Activated naive CD4-positive, alpha-beta T cell treated with Interleukin-2 at 50 U/mL for 16 hours (primary cell): ENCODE data around the gene SPAG17.
A peak's percentile ranks its signal among the peaks of the same experiment; 100 is the strongest.

ENCODE experiments used
- DNase-seq: peaks from one replicate; pipeline ENCODE4 v3.0.0-alpha.2; 2020

The SPAG17 gene

DNA sequence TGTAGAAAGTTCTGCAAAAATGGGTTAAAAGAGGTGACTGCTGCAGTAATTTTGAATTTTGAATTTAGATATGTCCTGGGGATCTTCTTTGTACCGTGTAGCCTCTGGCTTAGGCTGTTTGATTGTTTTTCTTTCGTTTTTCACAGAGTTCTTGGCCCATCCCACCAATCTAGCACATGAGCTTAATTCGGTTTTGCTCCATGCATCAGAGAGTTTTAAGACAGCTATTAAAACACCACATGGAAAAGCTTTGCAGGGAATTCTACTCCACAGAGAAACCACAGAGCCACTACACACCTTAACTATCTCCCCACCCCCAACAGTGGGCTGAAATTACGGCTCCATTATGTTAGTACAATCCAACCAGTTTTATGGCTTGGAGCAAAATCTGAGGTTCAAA lies 25.5 kb downstream of the SPAG17 start:
- no peak for DNase-seq

DNA sequence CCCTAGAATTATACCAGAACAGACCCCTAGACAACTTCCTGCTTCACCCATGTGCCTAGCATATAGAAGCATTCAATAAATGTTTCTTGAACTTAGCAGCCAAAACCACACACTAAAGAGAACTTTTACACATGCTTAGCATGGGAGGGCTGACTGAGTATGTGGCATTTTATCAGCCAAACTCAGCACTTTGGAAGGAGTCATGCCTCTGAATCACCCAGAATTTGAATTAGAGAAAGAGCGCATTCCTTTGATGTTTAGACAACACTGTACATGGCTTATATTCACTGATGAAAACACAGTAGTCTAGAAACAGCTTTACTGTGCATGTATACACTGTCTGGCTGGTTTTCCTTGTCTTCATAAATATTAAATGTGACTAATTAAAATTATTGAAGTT lies 26.1 kb downstream of the SPAG17 start:
- no peak for DNase-seq

DNA sequence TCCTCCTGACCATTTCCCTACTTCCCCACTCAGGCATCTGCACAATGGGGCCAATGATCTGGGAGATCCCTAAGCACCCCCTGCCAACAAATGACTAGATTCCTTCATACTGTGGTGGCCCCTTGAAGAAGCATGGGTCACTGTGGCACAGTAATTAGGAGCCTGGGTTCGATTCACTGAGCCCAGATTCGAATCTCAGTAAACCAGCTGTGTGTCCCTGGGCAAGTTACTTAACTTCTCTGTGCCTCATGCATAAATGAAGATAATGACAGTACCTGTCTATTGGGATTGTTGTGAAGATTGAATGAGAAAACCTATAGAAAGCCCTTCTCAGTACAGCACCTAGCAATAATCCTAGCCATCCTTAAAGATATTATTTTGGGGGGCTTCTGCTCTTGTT lies 27.5 kb downstream of the SPAG17 start:
- no peak for DNase-seq

DNA sequence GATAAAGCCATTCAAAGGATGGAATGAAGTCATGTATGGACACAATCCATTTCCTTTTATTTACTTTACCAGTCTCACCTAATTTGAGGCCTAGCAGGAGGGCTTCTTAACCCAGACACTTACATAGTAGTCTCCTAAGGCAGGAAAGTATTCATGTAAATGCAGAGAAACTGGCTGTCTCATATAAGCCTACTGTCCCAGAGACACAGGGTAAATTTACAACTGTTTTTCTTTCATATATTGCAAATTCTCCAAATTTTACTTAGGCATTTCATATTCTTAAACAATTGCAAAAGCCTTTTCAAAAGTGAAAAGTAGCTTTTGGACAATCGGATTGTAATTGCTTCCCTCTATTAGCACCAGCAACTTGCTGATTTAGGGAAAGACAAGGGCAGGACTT lies 29.9 kb downstream of the SPAG17 start:
- DNase-seq, result no peak

DNA sequence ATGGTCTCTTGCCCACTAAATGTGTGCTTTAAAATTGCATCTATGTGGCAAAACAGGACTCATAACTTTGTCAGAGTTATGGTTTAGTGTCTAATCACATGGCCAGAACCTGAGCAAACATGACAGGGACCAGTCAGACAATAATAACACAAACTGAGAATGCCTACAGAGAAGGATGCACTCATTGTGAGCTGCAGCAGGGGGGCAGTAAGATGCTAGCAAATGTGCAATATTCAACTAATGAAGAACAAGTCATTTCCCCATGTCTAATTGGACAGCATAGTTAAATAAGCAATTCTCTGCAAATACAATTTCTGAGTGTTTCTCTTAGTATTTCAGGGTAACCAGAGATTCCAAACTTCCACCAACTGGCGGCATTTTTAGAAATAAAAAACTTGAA lies 30.8 kb downstream of the SPAG17 start:
- no peak for DNase-seq

DNA sequence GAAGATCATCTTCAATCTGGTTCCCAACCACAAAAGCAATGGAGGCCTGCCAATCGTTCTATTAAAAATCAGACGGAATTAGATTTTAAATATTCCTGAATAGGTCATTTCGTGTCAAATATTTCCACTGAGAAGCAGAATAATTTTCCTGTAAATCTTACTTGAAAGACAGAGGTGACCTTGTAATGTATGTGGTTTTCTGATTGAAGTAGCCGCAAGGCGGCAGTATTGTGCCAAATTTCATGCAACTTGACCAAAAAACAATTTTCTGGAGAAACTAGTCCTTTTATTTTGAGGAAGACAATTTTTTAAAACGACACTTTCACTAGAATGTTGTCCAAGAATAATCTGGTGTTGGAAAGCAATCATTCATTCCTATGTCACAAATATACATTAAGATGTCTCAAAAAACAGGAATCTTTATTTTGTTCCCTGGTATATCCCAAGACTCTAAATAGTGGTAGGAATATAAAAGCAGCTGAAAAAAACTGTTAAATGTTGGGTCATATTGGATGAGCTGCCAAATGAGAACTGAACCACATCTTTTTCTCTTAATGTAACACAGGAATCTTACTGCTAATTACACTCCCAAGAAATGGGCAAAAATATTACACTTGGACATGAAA lies 33.6 kb downstream of the SPAG17 start:
- peak; percentile 6 for DNase-seq

DNA sequence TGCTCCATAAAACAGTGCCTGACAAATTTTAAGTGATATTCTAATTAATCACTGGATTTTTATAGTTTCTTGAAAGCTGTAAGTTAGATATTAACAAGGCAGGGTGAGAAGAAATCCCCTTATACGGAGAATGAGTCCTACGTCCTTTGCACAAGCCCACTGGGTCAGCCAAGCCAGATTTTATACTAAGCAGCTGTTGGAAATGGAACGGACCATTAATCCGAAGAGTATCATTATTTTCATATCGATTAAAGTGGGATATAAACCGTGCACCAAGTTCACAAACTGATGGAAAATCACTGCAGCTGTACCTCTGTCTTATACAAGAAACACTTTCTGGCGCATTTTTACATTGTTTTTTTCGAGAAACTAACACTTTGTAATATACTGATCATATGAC lies 35.2 kb downstream of the SPAG17 start:
- DNase-seq, result no peak

DNA sequence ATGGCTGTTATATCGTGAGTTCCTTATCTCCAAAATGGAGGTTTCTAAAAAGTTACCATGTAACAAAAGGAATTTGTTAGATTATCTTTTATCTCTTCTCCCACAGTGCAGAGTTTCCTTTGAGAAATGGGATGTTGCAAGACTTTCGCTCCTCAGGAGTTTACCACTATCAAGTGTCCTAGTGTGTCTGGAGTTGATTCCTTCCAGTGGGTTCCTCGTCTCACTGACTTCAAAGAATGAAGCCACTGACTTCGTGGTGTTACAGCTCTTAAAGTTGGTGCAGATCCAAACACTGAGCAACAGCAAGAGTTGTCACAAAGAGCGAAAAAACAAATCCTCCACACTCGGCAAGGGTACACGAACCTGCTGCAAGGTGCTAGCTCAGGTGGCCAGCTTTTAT lies 37.0 kb downstream of the SPAG17 start:
- no peak for DNase-seq

DNA sequence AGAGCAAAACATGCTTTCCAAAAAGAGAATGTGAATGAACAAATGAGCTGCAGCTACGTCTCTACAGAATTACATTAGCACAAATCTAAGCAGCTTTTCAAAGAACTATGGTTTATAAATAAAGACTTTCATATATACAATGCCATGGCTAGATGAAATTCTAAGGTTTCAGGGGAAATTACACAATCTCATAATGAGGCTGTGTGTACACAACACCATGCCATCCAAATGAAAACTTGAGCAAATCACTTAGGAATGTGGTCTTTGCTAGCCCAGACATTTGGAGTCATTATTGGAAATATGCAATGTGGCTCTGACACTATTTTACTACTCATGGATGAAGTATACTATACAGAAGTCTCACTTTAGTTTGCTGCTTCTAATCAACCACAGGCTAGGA lies 37.5 kb downstream of the SPAG17 start:
- no peak for DNase-seq

DNA sequence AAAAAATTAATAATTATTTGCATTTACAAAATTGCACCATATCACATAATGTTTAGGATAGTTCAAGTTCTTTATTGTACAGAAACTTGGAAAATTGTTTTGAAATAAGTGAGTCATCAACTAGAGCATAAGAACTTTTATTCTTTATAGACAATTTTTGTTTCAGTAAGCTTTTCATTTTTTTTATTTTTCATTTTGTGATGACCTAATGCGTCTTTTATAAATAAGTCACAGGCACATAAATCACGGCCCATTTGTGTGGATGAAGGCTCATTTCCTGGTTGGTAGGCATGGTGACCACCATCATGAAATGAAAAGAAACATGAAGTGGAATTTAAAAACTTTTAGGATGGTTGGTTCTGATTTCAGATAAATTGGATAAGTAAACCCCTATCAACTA lies 39.3 kb downstream of the SPAG17 start:
- DNase-seq, result no peak

DNA sequence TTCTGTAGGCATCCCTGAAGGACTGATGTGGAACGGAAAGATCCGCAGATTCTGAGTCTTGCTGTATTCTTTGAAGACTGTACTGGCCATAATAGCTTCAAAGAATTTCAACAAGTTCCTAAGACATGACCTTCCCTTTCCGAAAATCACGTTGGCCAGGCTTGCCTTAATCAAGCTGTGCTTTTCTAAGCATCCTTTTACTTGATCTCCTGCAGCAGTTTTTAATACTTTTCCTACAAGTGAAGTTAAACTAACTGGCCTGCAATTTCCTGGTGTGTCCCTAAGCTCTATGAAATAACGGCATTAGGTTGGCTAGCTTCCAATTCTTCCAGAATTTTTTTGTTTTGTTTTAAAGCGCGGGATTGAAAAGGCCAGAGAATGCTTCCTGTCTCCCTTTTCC lies 40.3 kb downstream of the SPAG17 start:
- no peak for DNase-seq

DNA sequence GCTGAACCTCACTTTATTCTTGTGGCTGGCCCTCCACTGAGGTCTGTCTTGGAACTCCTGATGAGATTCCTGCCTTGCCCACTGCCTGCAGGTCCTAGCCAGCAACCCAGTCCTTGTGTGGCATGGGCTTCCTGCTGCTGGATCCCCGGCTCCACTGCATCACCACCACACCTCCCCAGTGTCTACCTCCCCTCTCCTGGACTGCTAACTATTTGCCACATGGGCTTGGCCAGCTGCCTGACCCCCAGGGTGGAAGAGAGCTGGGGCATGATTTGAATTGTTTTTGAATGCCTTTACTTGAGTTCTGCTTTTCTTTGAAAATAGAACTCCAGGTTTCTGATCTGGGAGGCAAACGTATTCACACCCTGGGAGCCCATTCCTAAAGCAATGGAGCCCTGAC lies 41.2 kb downstream of the SPAG17 start:
- no peak for DNase-seq

DNA sequence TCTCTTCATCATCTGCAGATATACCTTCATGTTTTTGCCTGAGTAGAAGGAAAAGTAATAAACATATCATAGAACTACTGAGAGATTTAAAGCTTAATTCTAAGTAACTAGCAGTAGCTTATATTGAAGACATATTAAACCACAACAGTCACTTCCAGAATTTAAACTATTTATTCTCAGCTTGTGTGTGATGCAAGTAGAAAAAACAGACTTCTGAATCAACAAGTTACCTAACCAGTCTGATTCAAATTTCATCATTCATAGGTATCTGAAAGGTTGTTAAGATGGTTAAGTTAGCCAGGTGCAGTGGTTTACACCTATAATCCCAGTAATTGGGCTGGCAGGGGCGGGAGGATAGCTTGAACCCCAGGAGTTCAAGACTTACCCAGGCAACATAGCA lies 41.9 kb downstream of the SPAG17 start:
- no peak for DNase-seq

DNA sequence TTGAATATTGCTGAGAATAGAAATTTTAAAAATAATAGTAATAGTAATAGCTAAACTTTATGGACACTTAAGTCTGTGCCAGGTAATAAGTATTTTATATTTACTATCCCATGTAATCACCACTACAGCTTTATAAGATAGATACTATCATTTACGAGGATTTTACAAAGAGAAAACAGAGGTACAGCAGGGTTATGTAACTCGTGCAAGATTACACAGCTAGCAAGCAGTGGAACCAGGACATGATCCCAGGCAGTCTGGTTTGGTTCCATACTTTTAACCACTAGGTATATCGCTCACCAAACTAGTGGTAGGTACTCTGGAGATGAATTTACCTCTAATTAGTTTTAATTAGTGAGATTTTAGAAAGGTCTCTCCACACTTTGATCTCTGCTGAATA lies 42.5 kb downstream of the SPAG17 start:
- no peak for DNase-seq

DNA sequence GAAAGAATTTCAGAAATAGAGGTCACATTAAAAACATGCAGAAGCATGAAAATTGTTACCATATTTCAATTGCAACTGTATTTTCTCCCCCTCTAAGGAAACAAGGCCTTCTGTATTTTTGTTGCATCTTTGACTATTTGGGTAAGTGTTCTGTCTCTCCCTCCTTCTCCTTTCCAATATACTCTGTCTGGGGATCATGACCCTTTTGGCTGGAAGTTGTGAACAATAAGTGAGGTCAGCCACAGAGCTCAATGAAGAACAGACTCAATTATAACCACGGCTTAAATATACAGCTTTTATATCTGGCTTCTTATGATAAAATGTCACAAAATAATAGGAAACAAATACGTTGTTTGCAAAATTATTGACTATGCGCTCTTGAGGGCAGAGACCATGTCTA lies 47.1 kb downstream of the SPAG17 start:
- no peak for DNase-seq

DNA sequence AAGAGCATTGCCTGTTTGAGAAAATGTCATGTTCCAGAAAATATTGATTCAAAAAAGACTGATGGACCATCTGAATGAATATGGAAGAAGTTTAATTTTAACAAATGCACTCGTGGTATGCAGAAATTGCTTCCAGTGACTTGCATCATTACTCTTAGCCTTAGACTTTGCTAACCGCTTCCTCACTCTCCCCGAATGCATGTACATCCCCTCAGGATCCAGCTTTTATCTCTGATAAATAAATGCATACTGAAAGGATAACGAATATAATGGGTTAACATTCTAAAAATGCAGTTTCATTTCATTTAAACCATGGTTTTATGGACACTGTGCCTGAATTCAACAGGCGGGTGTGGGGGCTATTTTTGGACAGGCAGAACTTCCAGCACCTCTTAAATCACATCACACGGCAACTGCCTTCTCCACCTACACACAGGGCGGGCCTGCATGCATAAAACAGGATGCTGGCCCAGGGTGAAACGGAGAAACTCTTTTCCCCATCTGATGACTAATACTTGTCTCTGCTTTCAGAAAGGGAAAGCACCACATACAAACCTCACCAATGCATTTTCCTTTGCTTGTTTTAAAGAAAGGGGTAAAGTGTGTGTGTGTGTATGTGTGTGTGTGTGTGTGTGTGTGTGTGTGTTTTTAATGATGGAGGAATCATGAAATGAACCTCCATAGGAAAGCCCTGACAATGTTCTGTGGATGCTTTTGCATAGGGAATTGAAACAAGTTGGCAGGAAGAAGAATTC lies 48.7 kb downstream of the SPAG17 start:
- peak; percentile 5 for DNase-seq

DNA sequence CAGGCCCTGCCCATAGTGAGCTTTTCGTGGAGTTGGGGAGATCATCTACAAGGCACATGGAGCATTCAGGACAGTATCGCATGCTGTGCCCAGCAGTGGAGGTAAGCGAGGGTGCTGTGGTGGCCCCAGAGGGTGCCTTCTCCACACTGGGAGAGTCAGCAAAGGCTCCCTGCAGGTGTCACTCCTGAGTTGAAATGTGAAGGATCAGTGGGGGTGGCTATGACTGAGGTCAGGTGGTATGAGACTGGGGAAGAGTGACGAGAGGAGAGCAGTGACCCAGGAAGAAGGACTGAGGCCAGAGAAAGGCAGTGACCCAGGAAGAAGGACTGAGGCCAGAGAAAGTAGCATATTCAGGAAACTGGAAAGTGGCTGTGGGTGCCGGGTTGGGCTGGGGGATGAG lies 53.0 kb downstream of the SPAG17 start:
- DNase-seq, result no peak

DNA sequence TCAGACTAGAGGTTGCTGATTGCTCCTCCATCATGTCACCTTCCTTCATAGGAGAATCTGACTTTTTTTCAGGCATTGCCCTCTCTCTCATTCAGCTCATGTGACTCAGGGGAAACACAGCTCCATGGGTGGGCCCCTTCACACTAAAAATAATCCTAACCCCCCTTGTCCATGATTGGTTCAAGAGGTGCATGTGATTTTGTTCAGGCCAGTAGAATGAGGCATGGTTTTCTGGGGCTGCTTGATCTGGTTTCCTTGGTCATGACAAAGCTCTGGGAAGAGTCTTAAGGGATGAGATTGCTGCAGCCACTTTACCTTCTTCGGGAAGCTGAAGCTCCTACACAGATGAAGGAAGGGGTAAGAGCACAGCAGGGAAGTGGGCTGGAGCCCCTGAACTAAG lies 56.3 kb downstream of the SPAG17 start:
- no peak for DNase-seq

DNA sequence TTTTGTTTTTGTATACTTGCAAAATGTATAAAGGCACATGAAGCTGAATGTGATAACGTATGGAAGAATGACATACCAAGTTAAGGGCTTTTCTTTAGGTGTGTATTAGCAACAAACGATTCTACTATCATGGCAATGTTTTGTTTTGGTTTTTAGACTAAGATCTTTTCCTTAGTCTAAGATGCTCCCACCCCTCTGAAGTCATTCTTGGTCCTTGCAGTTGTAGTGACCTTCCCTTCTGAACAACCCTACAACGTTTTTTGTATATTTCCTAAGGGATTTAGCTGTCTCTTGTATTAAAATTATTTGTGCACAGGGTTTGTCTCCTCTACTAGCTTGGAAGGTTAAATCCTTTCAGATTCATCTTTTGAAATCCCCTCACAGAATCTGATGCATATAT lies 61.0 kb downstream of the SPAG17 start:
- no peak for DNase-seq

DNA sequence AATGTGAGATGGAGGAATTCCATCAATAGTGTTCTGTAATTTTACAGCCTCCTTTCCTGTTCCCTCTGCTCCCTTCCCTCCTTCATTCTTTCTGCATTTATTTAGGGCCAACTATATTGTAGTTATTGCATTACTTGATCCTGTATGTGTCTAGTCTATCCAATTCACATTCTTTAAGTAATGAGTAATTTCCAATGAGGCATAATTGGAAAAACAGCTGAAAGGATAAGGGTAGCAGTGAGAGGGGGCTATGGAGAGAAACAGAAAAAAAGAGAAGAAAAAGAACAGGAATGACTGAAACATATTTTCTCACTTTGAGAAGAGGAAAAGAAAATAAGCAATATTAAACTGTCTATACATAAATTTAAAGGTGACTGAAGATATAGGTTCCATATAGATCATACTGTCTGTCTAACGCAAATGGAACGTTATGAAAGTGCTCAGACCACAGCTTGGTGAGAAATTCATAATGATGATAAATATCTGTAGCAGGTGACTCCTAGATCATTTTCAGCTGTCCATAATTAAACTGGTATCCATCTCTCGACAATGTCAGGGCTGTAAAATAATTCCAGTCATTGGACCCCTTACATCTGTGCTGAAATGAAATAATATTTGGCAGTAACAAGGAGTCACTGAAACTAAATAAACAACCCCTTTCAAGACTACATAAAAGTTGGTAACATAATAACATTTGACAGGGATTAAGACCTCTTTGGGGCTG lies 61.8 kb downstream of the SPAG17 start:
- no peak for DNase-seq

DNA sequence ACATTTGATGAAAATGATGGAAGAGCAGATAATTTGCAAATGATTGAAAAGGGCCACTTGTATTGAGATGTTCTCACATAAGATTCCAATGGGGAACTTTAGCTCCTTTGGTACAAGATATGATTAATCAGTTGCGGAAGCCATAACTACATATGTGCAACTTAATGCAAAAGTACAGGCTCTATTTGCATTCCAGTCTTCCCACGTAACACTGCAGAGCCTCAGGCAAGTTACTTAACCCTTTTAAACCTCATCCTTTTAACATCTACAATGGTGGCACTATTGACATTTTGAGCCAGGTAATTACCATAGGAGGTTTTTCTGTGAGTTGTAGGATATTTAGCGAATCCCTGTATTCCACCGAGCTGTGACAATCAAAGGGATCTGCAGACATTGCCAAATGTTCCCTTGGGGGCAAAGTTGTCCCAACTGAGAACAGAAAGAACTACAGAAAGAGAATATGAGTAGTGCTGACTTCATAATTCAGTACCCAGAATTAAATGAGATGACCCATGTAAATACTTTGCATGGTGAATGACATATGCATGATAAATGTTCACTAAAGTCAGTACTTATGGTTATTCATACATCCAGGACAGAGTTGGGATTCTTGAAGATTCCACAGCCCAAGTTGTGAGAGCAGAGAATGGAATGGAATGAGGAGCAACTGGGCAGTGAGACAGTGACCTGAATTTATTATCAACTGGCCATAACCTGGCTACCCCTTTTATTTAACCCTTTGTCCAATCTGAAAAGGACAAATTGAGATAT lies 62.6 kb downstream of the SPAG17 start:
- DNase-seq, result no peak

DNA sequence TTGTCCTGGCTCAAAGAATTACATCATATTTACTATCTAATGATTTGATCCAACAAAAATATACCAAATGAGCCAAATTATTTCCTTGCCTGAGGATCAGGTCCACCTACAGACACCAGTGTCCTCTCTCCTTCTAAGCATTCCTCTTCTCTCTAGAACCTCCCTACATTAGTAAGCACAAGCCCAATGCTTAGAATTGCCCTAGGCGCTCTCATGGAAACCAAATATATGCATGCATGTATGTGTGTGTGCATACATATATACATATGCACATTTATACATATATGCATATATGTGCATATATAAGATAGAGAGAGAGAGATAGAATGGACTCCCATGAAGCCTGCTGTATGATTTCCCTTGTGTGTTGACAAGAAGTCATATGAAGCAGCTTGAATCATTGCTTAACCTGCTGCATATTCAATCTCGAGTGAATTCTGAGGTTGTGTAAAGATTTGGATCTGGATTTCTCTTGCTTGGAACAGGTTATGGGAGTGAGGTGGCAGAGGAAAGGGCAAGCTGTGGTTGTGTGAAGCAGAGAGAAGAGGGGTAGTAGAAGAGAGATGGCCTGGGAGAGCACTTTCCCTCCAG lies 66.1 kb downstream of the SPAG17 start:
- DNase-seq, result no peak

DNA sequence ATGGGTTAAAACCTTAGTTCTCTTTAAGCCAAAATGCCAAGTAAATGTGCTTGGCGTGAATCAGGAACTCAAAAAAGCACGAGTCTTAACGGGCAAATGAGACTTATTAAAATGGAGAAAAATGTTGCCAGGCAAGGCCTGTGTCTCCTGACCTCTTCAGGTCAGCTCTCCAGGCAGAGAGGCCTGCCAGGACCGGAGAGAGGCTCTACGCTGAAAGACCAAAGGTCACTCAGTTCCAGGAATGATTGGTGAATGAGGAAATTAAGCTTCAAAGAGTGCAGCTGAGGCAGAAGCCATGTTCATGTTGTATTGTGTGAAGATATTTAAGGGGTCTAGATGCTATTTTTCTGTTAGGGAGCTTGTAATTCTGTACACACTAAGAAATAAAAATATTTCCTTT lies 66.6 kb downstream of the SPAG17 start:
- DNase-seq, result no peak
